GM19240 (cell line): ENCODE measurements around the gene SIRT6.
"Not testable (repeated sequence)": the region's sequence is repeated elsewhere in the genome, so short reads cannot be mapped to it uniquely, and the experiment has no call there.

Experiments used
- DNase-seq: peaks from one replicate; pipeline ENCODE4 v3.0.0; 2011; ENCODE audit warnings: low spot score; ENCODE audit not compliant: insufficient read length

The SIRT6 gene

GRCh38 chr19:4182084-4182810, at the start of gene SIRT6, which contains the start of gene ANKRD24:
TSS of gene SIRT6 (minus strand) at chr19:4182563. CDS start at chr19:4182539, 24 bp downstream.
TSS of gene ANKRD24 (plus strand) at chr19:4182689. CDS start at chr19:4186426, 3,737 bp downstream.
- DNase-seq, result peak; percentile 98

DNA sequence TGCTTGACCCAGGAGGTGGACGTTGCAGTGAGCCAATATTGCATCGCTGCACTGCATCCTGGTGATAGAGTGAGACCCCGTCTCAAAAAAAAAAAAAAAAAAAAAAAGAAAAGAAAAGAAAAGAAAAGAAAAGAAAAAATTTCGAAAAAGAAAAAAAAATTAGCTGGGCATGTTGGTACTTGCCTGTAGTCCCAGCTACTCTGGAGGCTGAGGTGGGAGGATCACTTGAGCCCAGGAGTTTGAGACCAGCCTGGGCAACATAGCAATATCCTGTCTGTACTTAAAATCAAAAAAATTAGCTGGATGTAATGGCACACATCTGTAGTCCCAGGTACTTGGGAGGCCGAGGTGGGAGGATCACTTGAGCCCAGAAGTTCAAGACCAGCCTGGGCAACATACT, 49.8 kb upstream of the SIRT6 start:
- DNase-seq, result not testable (repeated sequence)

GRCh38 chr19:4231521-4231920, 49.2 kb upstream of the SIRT6 start:
- not testable (repeated sequence) for DNase-seq

GRCh38 chr19:4230237-4230636, 47.9 kb upstream of the SIRT6 start:
- not testable (repeated sequence) for DNase-seq

DNA sequence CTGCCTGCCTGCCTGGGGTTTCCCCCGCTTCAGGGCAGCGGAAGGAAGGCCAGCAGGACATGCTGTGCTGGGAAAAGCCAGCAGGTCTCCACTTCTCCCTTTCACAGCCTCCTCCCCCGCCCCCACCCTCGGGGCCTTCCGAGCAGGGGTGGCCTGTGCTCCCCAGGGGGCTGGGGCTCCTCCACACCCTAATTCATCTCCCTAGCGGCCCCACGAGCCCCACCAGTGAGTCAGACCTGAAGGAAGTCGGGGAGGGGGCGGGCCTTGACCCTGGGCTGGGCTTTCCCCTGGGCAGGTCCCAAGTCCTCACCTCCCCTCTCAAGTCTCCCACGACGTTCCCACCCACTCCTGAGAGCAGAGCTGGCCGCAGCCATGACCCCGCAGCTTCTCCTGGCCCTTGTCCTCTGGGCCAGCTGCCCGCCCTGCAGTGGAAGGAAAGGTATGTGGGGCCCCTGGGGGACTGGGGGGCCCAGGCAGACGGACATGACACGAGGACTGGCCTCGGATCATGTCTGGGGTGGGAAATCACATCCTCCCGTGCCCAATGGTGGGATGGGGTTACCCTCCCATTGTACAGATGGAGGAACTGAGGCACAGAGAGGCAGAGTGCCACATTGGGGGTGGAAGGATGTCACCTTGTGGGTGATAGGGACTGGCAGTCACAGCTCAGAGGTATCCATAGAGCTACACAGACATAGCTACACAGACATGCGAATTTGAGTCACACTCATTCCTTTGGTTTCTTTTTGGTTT, 47.0 kb upstream of the SIRT6 start, which contains the start of gene EBI3:
Gene EBI3 (plus strand): TSS at position 345 of the 753 bp plus-strand sequence. CDS start 28 bp downstream, at position 373.
- peak; percentile 62 for DNase-seq

- no peak for DNase-seq
Observed at GRCh38 chr19:4228765-4229178, 46.4 kb upstream of the SIRT6 start.

- no peak for DNase-seq
Observed at GRCh38 chr19:4227771-4228170, 45.4 kb upstream of the SIRT6 start.

DNA sequence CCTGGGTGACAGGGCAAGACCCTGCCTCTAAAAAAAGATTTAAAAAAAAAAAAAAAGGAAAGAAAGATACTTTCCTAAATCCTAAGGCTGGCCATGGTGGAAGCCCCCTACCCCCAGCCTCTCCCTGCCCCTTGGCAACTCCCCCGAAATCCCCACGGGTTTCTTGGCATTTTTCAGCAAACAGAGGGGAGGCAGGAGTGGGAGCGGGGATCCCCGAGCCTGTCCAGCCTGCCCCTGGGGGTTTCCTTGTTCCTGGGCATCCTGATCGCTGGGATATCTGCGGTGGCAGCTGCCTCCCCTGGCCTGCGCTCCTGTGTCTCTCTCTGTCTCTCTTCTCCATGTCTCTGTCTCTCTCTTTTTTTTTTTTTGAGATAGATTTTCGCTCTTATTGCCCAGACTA, 43.5 kb upstream of the SIRT6 start:
- DNase-seq, result no peak

GRCh38 chr19:4224470-4224869, 42.1 kb upstream of the SIRT6 start:
- no peak for DNase-seq

GRCh38 chr19:4220188-4220587, 37.8 kb upstream of the SIRT6 start:
- no peak for DNase-seq

GRCh38 chr19:4218523-4218922, 36.2 kb upstream of the SIRT6 start:
- DNase-seq, result not testable (repeated sequence)

DNA sequence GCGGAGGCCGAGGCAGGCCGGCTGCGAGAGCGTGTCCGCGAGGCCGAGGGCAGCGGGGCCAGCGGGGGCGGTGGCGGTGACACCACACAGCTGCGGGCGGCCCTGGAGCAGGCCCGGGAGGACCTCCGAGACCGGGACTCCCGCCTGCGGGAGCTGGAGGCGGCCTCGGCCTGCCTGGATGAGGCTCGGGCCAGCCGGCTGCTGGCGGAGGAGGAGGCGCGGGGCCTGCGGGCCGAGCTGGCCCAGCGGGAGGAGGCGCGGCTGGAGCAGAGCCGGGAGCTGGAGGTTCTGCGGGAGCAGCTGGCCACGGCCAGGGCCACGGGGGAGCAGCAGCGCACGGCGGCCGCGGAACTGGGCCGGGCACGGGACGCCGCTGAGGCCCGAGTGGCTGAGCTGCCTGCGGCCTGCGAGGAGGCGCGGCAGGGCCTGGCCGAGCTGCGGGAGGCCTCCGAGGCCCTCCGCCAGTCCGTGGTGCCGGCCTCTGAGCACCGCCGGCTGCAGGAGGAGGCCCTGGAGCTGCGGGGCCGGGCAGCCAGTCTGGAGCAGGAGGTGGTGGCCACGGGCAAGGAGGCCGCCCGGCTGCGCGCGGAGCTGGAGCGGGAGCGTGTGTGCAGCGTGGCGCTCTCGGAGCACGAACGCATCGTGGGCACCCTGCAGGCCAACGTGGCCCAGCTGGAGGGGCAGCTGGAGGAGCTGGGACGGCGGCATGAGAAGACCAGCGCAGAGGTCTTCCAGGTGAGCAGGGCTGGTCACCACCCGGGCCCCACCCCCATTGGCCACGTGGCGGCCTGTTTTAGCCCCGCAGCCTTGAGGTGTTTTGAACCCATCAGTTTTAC, 35.3 kb upstream of the SIRT6 start:
- no peak for DNase-seq

- DNase-seq, result no peak
Observed at GRCh38 chr19:4216846-4217245, 34.5 kb upstream of the SIRT6 start.

GRCh38 chr19:4215807-4216206, 33.4 kb upstream of the SIRT6 start:
- no peak for DNase-seq

- DNase-seq, result no peak
Observed at GRCh38 chr19:4213116-4213515, 30.8 kb upstream of the SIRT6 start.

GRCh38 chr19:4210166-4210731, 27.9 kb upstream of the SIRT6 start:
- DNase-seq, result no peak

DNA sequence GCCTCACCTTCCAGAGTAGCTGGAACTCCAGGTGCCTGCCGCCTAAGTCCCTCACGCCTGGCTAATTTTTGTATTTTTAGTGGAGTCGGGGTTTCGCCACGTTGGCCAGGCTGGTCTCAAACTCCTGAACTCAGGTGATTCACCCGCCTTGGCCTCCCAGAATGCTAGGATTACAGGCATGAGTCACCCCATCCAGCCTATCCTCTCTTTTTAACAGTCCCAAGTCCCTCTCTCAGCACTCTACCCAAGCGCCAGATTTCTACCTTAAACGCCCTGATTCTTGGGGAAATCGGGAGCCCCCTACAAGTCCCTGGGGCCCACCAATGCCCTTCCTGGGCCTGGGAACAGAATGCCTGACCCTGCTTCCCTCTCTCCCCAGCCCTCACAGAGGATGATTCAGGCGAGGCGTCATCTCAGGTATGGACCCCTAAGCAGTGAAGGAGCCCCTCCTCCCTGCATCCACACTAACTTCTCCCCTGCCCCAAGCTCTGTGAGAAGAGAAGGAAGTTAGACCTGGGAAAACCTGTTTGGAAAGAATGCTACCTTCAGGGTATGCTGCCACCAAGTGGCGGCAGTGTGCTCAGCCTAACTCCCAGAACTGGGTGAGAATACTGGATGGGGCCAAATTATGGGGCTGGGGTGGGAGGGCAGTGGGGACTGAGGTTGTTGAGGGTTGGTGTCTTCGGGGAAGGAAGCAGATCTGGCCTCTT, 26.2 kb upstream of the SIRT6 start:
- no peak for DNase-seq

DNA sequence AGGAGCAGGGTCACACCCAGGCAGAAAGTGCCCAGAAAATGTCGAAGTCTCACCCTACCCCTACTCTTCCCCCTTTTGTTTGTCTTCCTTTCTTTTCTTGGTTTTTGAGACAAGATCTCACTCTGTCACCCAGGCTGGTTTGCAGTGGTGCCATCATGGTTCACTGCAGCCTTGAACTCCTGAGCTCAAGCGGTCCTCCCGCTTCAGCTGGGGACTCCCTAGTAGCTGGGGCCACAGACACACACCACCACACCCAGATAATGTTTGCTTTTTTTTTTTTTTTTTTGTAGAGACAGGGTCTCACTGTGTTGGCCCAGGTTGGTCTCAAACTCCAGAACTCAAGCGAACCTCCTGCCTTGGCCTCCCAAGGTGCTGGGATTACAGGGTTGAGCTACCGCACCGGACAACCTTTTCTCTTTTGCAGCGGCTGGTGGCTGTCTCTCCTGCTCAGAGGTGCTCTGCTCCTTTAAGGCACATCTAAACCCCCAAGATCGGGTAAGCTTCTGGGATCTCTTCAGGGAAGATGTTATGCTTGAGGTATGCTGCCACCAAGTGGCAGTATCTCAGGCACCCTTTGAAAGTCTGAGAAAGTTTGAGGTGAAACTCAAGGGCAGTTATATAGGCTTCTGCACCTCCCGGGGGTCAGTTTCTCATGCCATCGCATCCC, 24.6 kb upstream of the SIRT6 start:
- DNase-seq, result no peak

DNA sequence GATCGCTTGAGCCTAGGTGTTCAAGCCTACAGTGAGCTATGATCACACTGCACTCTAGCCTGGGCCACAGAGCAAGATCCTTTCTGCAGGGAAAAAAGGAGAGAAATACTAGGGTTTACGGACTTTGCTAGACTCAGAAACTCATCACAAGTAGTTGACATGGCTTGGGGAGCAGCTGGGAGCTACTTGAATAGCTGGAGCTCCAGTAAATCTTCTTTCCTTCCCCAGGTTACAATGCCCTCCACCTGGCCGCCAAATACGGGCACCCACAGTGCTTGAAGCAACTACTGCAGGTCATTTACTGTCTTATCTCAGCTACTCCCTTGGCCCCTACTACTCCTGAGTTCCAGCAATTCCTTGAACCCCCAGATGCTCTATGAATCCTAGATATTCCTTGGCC, 19.4 kb upstream of the SIRT6 start:
- no peak for DNase-seq

- DNase-seq, result no peak
Observed at GRCh38 chr19:4200940-4201542, 18.7 kb upstream of the SIRT6 start.
